Stimulated activated naive B cell treated with anti-CD40 and anti-IgM and Interleukin-4, amounts not matched to agents 10 μg/mL and 1 μg/mL and 100 μg/mL, for 72 hours (primary cell): ENCODE results near the gene SLC9A5.

ENCODE experiments used
- ATAC-seq, 2 donors: fragments of 150-1000 bp; cut with Tn5 transposase; replicated peaks; 2 replicates each; pipeline ENCODE4 v1.10.0; 2021; ENCODE audit warnings: moderate library complexity in 1 of 2
- DNase-seq: peaks from one replicate; pipeline ENCODE4 v3.0.0; 2021
- H3K27ac Mint-ChIP-seq: one replicate; pipeline ENCODE4 v1.8.0; 2022; ENCODE audit warnings: mild to moderate bottlenecking, mixed read lengths
- H3K27me3 Mint-ChIP-seq, 2 donors: one replicate each; pipeline ENCODE4 v1.8.0; 2022; ENCODE audit warnings: mixed read lengths in 2 of 2
- H3K36me3 Mint-ChIP-seq, 2 donors: one replicate each; pipeline ENCODE4 v1.8.0; 2022; ENCODE audit warnings: mixed read lengths in 2 of 2, mild to moderate bottlenecking in 1 of 2
- H3K4me1 Mint-ChIP-seq, 2 donors: one replicate each; pipeline ENCODE4 v1.8.0; 2022; ENCODE audit warnings: mixed read lengths in 2 of 2, mild to moderate bottlenecking in 1 of 2
- H3K4me3 Mint-ChIP-seq, 2 donors: one replicate each; pipeline ENCODE4 v1.8.0; 2022; ENCODE audit warnings: mild to moderate bottlenecking in 2 of 2, mixed read lengths in 2 of 2, moderate library complexity in 1 of 2
- H3K9me3 Mint-ChIP-seq, 2 donors: one replicate each; pipeline ENCODE4 v1.8.0; 2022; ENCODE audit warnings: mixed read lengths in 2 of 2, mild to moderate bottlenecking in 1 of 2

SLC9A5 gene

GRCh38 chr16:67240506-67240905, 8.3 kb upstream of the SLC9A5 start:
- DNase-seq (no peak), ATAC-seq (no peak)
- peaks cover 4 to 6% of the 10 kb centered on the region in 2 donors for H3K9me3 Mint-ChIP-seq
- peaks cover 35 to 41% of the 10 kb centered on the region in 2 donors for H3K4me1 Mint-ChIP-seq
- H3K27me3 Mint-ChIP-seq: no peaks in the 10 kb centered on the region
- H3K27ac Mint-ChIP-seq: no peak overlapping the region
- no peak overlapping the region for H3K4me3 Mint-ChIP-seq
- H3K36me3 Mint-ChIP-seq: peaks cover 25 to 51% of the 10 kb centered on the region in 2 donors

DNA sequence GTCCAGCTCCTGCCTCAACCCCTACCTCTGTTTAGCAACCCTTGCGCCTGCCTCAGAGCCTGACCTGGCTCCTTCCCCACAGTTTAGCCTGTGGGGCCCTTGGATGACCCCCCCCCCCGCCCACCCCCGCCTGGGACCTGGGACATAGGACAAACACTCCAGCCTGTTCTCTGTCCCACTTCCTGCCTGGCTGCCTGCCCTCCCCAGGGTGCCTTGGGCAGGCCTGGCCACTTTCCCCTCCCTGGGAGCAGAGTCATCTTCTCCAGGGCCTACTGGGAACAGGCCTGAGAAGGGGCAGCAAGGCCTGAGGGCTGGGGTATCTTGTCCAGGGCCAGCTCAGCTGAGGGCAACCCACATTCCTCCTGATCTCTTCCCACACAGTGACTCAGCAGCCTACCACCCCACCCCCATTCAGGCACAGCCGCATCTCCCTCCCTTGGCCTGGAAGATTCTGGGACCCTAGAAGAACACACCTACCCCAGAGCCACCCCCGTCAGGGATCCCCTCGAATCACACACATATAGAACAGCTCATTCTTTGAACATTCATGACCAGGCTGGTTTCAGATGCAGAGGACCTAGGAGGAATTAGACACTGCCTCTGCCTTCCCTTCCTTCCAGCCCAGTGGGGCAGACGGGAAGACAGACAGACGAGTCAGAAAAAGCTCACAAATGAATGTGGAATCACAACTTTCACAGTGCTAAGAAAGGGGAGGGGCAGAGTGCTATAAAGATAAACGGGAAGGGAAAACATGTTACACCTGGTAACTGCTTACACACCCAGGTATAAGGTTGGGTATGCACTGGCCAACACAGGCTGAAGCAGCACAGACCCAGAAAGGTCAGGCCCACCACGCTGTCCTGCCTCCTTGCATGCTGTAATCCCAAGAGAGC, 7.5 kb upstream of the SLC9A5 start:
- H3K9me3 Mint-ChIP-seq: peaks cover under 1 to 3% of the 10 kb centered on the region in 2 donors
- peaks cover 31 to 46% of the 10 kb centered on the region in 2 donors for H3K4me1 Mint-ChIP-seq
- H3K36me3 Mint-ChIP-seq: peaks cover 19 to 44% of the 10 kb centered on the region in 2 donors
- peak overlapping the region; percentile 47 for H3K27ac Mint-ChIP-seq
- no peaks in the 10 kb centered on the region for H3K27me3 Mint-ChIP-seq
- no peak overlapping the region for H3K4me3 Mint-ChIP-seq
- ATAC-seq (no peak), DNase-seq (no peak)

- DNase-seq (no peak), ATAC-seq (no peak)
- Mint-ChIP-seq H3K9me3 (no peaks in the 10 kb centered on the region), H3K27ac (peak overlapping the region; percentile 86), H3K4me1 (peaks cover 27 to 53% of the 10 kb centered on the region in 2 donors), H3K27me3 (no peaks in the 10 kb centered on the region), H3K36me3 (peaks cover 10 to 36% of the 10 kb centered on the region in 2 donors), H3K4me3 (no peak overlapping the region)
Measured at GRCh38 chr16:67242138-67242730, 6.5 kb upstream of the SLC9A5 start.

DNA sequence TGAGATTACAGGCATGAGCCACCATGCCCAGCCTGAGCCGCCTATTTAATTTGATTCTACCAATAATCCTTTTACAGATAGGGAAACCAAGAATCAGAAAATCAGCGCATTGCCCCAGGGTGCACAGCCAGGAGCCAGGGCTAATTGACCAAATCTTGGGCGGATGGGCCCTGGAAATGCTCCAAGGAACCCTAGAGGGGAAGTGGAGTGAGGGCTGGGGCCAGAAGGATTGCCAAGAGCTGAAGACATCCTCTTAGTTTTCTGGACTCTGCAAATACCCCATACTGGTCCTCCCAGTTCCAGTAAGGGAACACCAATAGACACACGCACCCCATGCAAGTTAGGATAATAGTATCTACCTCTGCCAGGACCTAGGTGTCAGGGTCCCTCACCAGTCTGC, 5.3 kb upstream of the SLC9A5 start:
- no peaks in the 10 kb centered on the region for H3K27me3 Mint-ChIP-seq
- H3K36me3 Mint-ChIP-seq: peaks cover 3 to 24% of the 10 kb centered on the region in 2 donors
- H3K4me3 Mint-ChIP-seq: peak overlapping the region in 1 of 2 donors; percentile 92
- H3K9me3 Mint-ChIP-seq: no peaks in the 10 kb centered on the region
- peak overlapping the region; percentile 96 for H3K27ac Mint-ChIP-seq
- DNase-seq (no peak), ATAC-seq (no peak)
- H3K4me1 Mint-ChIP-seq: peaks cover 34 to 66% of the 10 kb centered on the region in 2 donors

DNA sequence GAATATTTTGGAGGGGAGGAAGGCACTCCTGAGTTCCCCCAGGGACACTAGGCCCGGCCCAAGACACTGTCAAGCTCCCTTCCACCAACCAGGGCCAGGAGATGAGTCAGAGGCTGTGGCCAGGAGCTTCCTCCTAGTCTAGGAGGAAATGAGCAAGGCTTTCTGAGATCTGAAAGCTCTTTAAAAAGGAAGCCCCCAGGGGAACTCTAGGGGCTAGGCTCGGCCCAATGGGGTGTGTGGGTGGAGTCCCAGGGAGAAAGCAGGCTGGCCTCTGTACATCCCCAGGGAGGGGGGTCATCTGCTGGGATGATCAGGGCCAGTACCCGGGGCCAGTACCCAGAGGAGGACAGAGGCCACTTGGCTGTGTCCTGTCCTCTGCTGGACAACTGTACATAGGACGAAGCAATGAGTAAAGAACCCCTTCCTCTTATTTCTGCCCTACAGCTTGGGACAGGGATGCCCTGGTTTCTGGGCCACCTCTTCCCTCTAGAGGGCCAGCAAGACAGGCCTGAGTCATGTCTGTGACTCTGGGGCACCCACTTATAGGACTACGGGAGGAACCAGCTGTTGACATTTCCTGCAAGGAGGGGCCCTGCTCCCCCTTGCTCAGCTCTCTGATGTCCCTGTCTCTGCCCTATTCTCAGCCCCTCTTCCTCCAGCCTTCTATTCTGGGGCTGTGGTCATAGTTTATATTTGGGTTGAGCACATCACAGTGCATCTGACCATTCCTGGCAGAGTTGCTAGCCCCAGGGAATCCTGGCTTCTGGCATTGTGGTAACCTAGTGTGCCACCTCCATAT, 4.2 kb upstream of the SLC9A5 start:
- Mint-ChIP-seq H3K9me3 (no peaks in the 10 kb centered on the region), H3K36me3 (peaks cover 3 to 13% of the 10 kb centered on the region in 2 donors), H3K4me1 (peaks cover 38 to 75% of the 10 kb centered on the region in 2 donors), H3K27me3 (peaks cover 4 to 5% of the 10 kb centered on the region in 2 donors), H3K4me3 (peak overlapping the region; percentile 92 to 96), H3K27ac (peak overlapping the region; percentile 96)
- DNase-seq: peak; percentile 91
- peak; percentile 67 to 72 for ATAC-seq

DNA sequence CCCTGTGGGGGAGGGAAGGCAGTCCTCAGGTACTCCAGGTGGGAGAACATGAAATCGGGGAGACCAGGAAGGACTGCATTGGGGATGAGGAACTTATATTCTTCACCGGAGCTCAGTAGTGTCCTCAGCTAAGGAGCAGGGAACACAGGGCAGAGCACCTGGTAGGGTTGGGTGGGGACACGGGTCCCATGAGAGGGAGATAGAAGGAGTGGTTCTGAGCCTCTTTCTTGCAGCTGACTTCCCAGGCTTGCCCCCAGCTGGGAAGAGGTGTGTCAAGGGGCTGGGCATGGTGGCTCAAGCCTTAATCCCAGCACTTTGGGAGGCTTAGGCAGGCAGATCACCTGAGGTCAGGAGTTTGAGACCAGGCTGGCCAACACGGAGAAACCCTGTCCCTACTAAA, 3.6 kb upstream of the SLC9A5 start:
- peaks cover 3 to 10% of the 10 kb centered on the region in 2 donors for H3K36me3 Mint-ChIP-seq
- peaks cover 10 to 11% of the 10 kb centered on the region in 2 donors for H3K27me3 Mint-ChIP-seq
- DNase-seq (no peak), ATAC-seq (no peak)
- H3K27ac Mint-ChIP-seq: peak overlapping the region; percentile 96
- peak overlapping the region; percentile 92 to 96 for H3K4me3 Mint-ChIP-seq
- peaks cover 44 to 80% of the 10 kb centered on the region in 2 donors for H3K4me1 Mint-ChIP-seq
- H3K9me3 Mint-ChIP-seq: no peaks in the 10 kb centered on the region

DNA sequence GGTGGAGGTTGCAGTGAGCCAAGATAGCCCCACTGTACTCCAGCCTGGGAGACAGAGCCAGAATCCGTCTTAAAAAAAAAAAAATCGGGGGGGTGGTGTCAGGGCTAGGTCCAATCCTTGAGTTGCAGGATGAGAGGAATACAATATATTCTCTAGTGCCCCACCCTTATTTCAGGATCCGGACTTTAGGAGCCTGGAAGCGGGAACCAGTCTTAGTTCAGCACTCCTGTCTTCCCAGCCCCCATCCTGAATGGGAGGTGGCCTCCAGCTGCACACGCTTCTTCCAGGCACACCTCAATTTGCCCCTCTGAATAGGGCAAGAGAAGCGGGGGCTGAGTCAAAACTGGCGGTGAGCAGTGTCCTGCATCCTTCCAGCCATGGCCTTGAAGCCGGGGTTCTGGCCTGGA, 3.1 kb upstream of the SLC9A5 start:
- H3K9me3 Mint-ChIP-seq: no peaks in the 10 kb centered on the region
- DNase-seq (no peak), ATAC-seq (peak in 1 of 2 donors; percentile 7)
- H3K27ac Mint-ChIP-seq: peak overlapping the region; percentile 56
- H3K36me3 Mint-ChIP-seq: peaks cover 3 to 10% of the 10 kb centered on the region in 2 donors
- H3K27me3 Mint-ChIP-seq: peaks cover 15 to 16% of the 10 kb centered on the region in 2 donors
- H3K4me1 Mint-ChIP-seq: peaks cover 44 to 80% of the 10 kb centered on the region in 2 donors
- H3K4me3 Mint-ChIP-seq: peak overlapping the region; percentile 92 to 96

DNA sequence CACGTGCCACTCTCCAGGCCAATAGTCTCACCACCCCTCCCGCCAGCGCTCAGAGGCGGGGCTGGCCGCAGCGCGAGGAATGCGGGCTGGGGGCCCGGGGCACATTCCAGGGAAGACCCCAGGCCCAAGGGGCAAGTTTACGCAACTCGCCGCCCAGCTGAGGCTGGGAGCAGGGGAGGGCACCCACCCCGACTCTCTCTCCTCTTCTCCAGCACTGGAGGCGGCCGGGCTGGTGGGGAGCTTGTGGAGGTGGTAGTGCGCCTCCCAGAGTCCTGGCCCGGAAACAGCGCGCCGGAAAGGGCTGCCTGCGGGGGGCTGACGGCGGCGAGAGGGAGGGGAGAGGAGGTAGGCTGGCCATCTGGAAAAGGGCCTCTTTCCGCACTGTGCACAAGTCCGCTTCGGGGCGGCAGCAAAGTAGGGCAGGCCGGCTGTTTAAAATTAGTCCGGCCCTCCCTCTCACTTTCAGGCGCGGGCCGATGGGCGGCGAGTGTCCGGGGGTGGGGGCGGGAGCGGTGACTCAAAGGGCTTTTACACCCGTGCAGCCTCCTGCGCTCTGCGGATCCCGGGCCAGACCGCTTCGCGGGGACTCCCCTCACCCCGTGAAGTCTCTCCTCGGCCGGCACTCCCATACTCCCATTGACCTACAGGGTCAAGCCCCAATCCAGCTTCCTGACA, 2.6 kb upstream of the SLC9A5 start:
- peak overlapping the region; percentile 92 for H3K27ac Mint-ChIP-seq
- peaks cover 16 to 18% of the 10 kb centered on the region in 2 donors for H3K27me3 Mint-ChIP-seq
- H3K4me1 Mint-ChIP-seq: peaks cover 43 to 78% of the 10 kb centered on the region in 2 donors
- ATAC-seq (peak; percentile 26 to 33), DNase-seq (peak; percentile 69)
- H3K9me3 Mint-ChIP-seq: no peaks in the 10 kb centered on the region
- H3K36me3 Mint-ChIP-seq: peaks cover 3 to 9% of the 10 kb centered on the region in 2 donors
- peak overlapping the region; percentile 92 to 96 for H3K4me3 Mint-ChIP-seq

DNA sequence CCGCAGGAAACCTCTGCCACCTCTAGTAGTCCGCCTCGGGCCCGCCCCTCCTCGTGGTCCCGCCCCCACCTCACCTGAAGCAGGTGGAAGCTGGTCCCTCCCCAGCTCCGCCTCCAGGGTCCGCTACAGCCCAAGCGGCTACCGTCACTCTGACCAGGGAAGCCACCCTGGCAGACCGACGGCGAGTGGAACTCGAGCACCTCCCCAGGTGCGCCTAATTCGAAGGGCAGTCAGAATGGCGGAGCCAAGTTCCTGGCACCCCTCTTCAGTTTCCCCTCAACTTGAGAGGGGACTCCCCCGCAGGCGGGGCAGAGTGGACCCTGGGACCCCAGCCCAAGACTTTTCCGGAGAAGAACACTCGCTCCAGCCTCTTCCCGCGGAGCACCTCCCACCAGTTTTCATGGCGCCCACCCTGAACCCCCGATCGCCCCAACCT, 2.0 kb upstream of the SLC9A5 start:
- peak overlapping the region; percentile 92 to 96 for H3K4me3 Mint-ChIP-seq
- H3K4me1 Mint-ChIP-seq: peaks cover 40 to 72% of the 10 kb centered on the region in 2 donors
- ATAC-seq (peak; percentile 6 to 17), DNase-seq (peak; percentile 60)
- no peaks in the 10 kb centered on the region for H3K9me3 Mint-ChIP-seq
- peaks cover 18 to 22% of the 10 kb centered on the region in 2 donors for H3K27me3 Mint-ChIP-seq
- H3K36me3 Mint-ChIP-seq: peaks cover 3 to 4% of the 10 kb centered on the region in 2 donors
- H3K27ac Mint-ChIP-seq: peak overlapping the region; percentile 92

DNA sequence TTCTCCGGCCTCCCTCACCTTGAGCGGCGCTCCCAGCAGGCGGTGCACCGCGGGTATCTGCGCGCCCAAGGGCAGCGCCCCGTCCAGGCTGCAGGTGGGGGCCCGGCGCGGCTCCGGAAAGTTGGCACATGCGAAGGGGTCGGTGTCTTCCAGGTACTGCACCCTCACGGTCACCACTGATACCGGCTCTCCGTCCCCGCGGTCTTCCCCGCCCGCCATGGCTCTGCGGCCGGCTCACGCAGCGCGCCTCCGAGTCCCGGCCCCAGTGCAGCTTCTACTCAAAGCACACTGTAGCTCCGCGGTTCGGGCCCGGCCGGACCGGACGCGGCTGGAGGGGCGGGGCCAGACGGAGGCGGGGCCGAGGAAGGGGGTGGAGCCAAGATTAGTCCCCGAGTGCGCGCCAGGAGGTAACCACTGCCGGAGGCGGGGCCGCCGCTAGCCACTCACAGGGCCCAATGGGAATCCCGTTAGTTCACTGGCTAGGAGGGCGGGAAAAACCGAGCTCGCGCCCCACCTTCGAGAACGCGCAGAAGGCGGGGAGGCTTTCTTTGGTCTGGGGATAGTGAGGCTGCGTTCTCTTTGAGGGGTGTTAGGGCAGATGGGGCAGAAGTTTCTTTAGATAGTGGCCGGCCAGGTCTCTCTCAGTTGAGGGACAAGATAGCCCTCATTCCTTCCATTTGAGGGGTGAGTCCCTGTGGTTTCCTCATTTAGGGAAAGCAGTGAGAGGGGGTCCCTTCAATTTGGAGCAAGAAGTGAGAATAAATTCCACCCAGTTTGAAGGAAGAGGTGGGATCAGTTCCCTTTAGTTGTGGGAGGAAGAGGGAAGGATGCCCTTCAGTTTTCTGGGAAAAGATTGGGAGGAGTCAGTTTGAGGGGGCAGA, 1.3 kb upstream of the SLC9A5 start, which contains the start of gene FHOD1:
Gene FHOD1, minus strand, starts transcription at position 290 of the 881 bp plus-strand sequence. Its CDS starts 71 bp downstream, at position 219.
- Mint-ChIP-seq H3K4me1 (peaks cover 39 to 66% of the 10 kb centered on the region in 2 donors), H3K4me3 (peak within 1 kb of the TSS; percentile 92 to 96), H3K27ac (peak within 1 kb of the TSS; percentile 97), H3K27me3 (peaks cover 21 to 27% of the 10 kb centered on the region in 2 donors), H3K9me3 (no peaks in the 10 kb centered on the region), H3K36me3 (peaks cover 2 to 4% of the 10 kb centered on the region in 2 donors)
- ATAC-seq (peak; percentile 55 to 69), DNase-seq (peak; percentile 98)

DNA sequence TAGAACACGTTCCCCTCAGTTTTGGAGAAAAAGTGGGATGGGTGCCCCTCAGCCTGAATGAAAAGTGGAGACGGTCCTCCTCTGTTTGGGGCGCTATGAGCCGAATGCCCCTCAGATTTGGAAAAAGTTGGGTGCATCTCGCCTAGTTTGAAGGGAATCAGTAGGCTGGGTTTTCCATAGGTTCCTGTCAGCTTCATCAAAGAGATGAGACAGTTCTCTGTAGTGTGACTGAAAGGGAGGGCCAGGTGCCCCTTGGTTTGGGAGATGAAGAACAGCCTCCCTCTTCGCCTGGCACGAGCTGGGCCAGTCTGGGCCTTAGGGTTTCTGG, 742 bp upstream of the SLC9A5 start:
- Mint-ChIP-seq H3K27ac (peak overlapping the region; percentile 97), H3K4me1 (peaks cover 37 to 62% of the 10 kb centered on the region in 2 donors), H3K4me3 (peak overlapping the region; percentile 92 to 96), H3K36me3 (peaks cover 0 to 8% of the 10 kb centered on the region in 2 donors), H3K9me3 (no peaks in the 10 kb centered on the region), H3K27me3 (peaks cover 26 to 33% of the 10 kb centered on the region in 2 donors)
- no peak for DNase-seq
- ATAC-seq: no peak

DNA sequence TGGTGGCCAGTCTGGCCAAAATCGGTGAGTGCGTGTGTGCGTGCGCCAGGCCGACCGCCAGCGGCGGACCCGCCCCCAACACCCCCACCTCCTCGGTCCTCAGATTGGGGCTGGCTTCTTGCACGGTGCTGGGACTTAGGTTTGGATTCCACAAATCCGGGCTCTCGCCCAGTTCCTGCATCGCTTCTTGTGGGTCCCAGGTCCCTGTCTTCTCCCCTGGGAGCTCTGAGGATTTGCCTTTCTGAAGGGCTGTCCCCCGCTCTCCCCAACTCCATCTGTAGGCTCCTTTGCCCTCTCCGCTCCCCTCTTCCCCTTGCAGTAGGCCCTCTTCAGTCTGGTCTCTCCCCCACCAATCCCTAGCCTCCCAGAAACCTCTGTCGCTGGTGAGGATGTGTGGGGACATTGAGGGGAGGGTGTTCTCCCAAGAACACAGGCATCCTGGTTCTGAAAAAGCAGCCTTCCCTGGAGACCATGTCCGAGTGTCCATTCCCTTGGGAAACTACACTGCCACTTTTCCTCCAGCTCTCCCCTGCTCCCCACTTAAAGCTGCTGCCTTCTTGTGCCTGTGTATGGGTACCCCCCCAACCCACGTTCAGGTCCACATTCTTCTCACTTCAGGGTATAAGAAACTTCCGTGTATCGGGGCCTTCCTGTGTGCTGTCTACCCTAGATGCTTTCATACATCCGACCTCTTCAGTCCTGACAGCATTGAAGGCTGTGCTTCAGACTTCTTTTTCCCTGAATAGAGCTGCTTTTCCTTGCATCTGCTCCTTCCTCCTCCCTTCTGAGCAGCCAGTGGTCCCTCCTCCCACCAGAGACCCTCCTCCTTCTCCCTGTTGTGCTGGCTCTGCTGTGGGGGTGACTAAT, 632 bp downstream of the SLC9A5 start:
- H3K9me3 Mint-ChIP-seq: no peaks in the 10 kb centered on the region
- no peak for DNase-seq
- peaks cover 26 to 38% of the 10 kb centered on the region in 2 donors for H3K27me3 Mint-ChIP-seq
- H3K4me3 Mint-ChIP-seq: peak overlapping the region; percentile 73 to 74
- no peak for ATAC-seq
- peaks cover 27 to 50% of the 10 kb centered on the region in 2 donors for H3K4me1 Mint-ChIP-seq
- H3K36me3 Mint-ChIP-seq: peaks cover 2 to 8% of the 10 kb centered on the region in 2 donors
- peak overlapping the region; percentile 76 for H3K27ac Mint-ChIP-seq
